Sigmoid colon (tissue), 7 donors: ENCODE data around the gene NIP7. TPM values are rescaled to one million over a fixed set of nuclear protein-coding genes. Genes with fewer than 3 reads are reported as not detected.

Source experiments
- DNase-seq: peaks from one replicate; pipeline ENCODE4 v3.0.0-alpha.2; 2019
- H3K27ac ChIP-seq, 4 donors: fragments of 200-600 bp; sonication (generic); one replicate each; pipeline ENCODE4 v1.5.1; 2016 to 2019; ENCODE audit warnings: mild to moderate bottlenecking in 1 of 4
- H3K27me3 ChIP-seq, 3 donors: fragments of 200-600 bp; sonication (generic); one replicate each; pipeline ENCODE4 v1.5.1; 2019; ENCODE audit warnings: mild to moderate bottlenecking in 1 of 3
- H3K36me3 ChIP-seq, 4 donors: fragments of 200-600 bp; sonication (generic); one replicate each; pipeline ENCODE4 v1.5.1; 2016 to 2019
- H3K4me1 ChIP-seq, 4 donors: fragments of 200-600 bp; sonication (generic); one replicate each; pipeline ENCODE4 v1.5.1; 2017 to 2019
- H3K4me3 ChIP-seq, 4 donors: fragments of 200-600 bp; sonication (generic); one replicate each; pipeline ENCODE4 v1.5.1; 2017 to 2019; ENCODE audit warnings: mild to moderate bottlenecking in 2 of 4, moderate library complexity in 1 of 4
- H3K9me3 ChIP-seq, 4 donors: fragments of 200-600 bp in 3 of 4; sonication (generic) in 3 of 4; one replicate each; pipeline versions ENCODE4 v1.5.1 to v1.6.1; 2013 to 2019
- CTCF ChIP-seq, 4 experiments: fragments of 450-650 bp in 3 of 4; fragments of 200-600 bp in 1 of 4; IDR thresholded peaks; one replicate each; pipeline ENCODE4 v1.5.1; 2016 to 2019; ENCODE audit warnings: antibody characterized with exemption in 4 of 4, mild to moderate bottlenecking in 3 of 4, moderate library complexity in 2 of 4
- EP300 ChIP-seq, 4 donors: sonication (generic); formaldehyde crosslinking; IDR thresholded peaks; one replicate each; pipeline ENCODE4 v1.6.1; 2017; ENCODE audit warnings: antibody characterized with exemption in 4 of 4
- POLR2A ChIP-seq, 2 donors: fragments of 450-650 bp; IDR thresholded peaks; one replicate each; pipeline ENCODE4 v1.6.1; 2016; ENCODE audit warnings: antibody characterized with exemption in 2 of 2, mild to moderate bottlenecking in 2 of 2, moderate library complexity in 2 of 2
- POLR2AphosphoS5 ChIP-seq, 4 donors: sonication (generic); formaldehyde crosslinking; IDR thresholded peaks; one replicate each; pipeline ENCODE4 v1.6.1; 2017; ENCODE audit warnings: antibody characterized with exemption in 4 of 4
- WGBS, 2 donors: extraction: QIAGEN DNeasy Blood & Tissue Kit; methylation state at CpG; one replicate each; pipeline ENCODE4 v1.1.7; 2013; 5-methylcytosine and 5-hydroxymethylcytosine counted together
- intact Hi-C: fragments of 100-400 bp; cut with DNase I; formaldehyde crosslinking; loops from one replicate; pipeline ENCODE4 v1.15.1; 2023
- polyA plus RNA-seq, 3 donors: library from polyadenylated mRNA; stranded (reverse); fragments of 200-250 nt; gene quantifications; one replicate each; pipeline ENCODE4 v1.2.3, GENCODE V29; 2013
- total RNA-seq, 4 donors: library from RNA; depleted of rRNA; stranded (reverse); fragments of >200 nt; gene quantifications; one replicate each; pipeline ENCODE4 v1.1.0, GENCODE V29; 2016
- donor health status: healthy with polysubstance abuse.
- donor health status: Bipolar disorder and iron deficiency.
- donor health status: healthy.

NIP7 gene
- total and polyA plus RNA-seq, 7 donors: 6.9 to 23.8 (median 11.4) TPM

- Histone ChIP-seq H3K4me1 (peaks cover 0 to 9% (median 7%) of the 10 kb centered on the region in 4 donors), H3K27me3 (no peaks in the 10 kb centered on the region), H3K4me3 (no peak overlapping the region), H3K9me3 (no peaks in the 10 kb centered on the region), H3K36me3 (peaks cover 0 to 20% (median 0%) of the 10 kb centered on the region in 4 donors), H3K27ac (no peak overlapping the region)
- no peak for DNase-seq
- intact Hi-C loops: no loop called here
- WGBS, 2 donors: 78 to 89% methylated on average over 1 of the region's 1 CpG
- no peak for TF ChIP-seq POLR2A (IDR thresholded peaks at IDR 0.05)
- no peak for TF ChIP-seq POLR2AphosphoS5 (IDR thresholded peaks at IDR 0.05)
- no peak for TF ChIP-seq CTCF (IDR thresholded peaks at IDR 0.05)
- TF ChIP-seq EP300 (IDR thresholded peaks at IDR 0.05): no peak
Measured at GRCh38 chr16:69307091-69307490, 32.5 kb upstream of the NIP7 start.

- H3K36me3 ChIP-seq: peaks cover 0 to 12% (median 0%) of the 10 kb centered on the region in 4 donors
- H3K27ac ChIP-seq: no peak overlapping the region
- peaks cover 0 to 16% (median 15%) of the 10 kb centered on the region in 4 donors for H3K4me1 ChIP-seq
- intact Hi-C loops: no loop called here
- TF ChIP-seq POLR2AphosphoS5 (IDR thresholded peaks at IDR 0.05) (no peak), POLR2A (IDR thresholded peaks at IDR 0.05) (no peak)
- H3K9me3 ChIP-seq: no peaks in the 10 kb centered on the region
- H3K4me3 ChIP-seq: no peak overlapping the region
- H3K27me3 ChIP-seq: no peaks in the 10 kb centered on the region
- 93 to 95% methylated on average over 2 of the region's 2 CpGs for WGBS, 2 donors
- DNase-seq: no peak
Measured at GRCh38 chr16:69307856-69308255, 31.7 kb upstream of the NIP7 start.

GRCh38 chr16:69309316-69309715, 30.3 kb upstream of the NIP7 start:
- no peak overlapping the region for H3K27ac ChIP-seq
- TF ChIP-seq POLR2A (IDR thresholded peaks at IDR 0.05): no peak
- peak in 2 of 4 donors; percentile 8 for TF ChIP-seq POLR2AphosphoS5 (IDR thresholded peaks at IDR 0.05)
- TF ChIP-seq CTCF (IDR thresholded peaks at IDR 0.05): no peak
- no peak for TF ChIP-seq EP300 (IDR thresholded peaks at IDR 0.05)

GRCh38 chr16:69310653-69311532, 28.7 kb upstream of the NIP7 start, which contains the start of gene VPS4A:
Gene VPS4A, plus strand, starts transcription at chr16:69311350. Its CDS starts 162 bp downstream, at chr16:69311512.
- WGBS, 2 donors: 8 to 10% methylated on average over 70 of the region's 70 CpGs
- peak within 1 kb of the TSS; percentile 87 to 93 (median 88) for H3K27ac ChIP-seq
- no peaks in the 10 kb centered on the region for H3K9me3 ChIP-seq
- peak within 1 kb of the TSS; percentile 74 to 89 (median 85) for H3K4me3 ChIP-seq
- no peaks in the 10 kb centered on the region for H3K27me3 ChIP-seq
- TF ChIP-seq POLR2A (IDR thresholded peaks at IDR 0.05): peak in 1 of 2 donors; percentile 19
- TF ChIP-seq EP300 (IDR thresholded peaks at IDR 0.05): no peak
- TF ChIP-seq CTCF (IDR thresholded peaks at IDR 0.05): peak; percentile 28 to 94 (median 50)
- TF ChIP-seq POLR2AphosphoS5 (IDR thresholded peaks at IDR 0.05): peak; percentile 15 to 83 (median 60)
- peak; percentile 98 for DNase-seq
- H3K36me3 ChIP-seq: peaks cover 2 to 25% (median 5%) of the 10 kb centered on the region in 4 donors
- intact Hi-C loops: loop anchor here (2.0 kb wide), 2 partner anchors 20 to 28 kb away; partner anchors contain the start of genes COG8, NIP7 and PDF
- H3K4me1 ChIP-seq: peaks cover 0 to 28% (median 20%) of the 10 kb centered on the region in 4 donors

More at GRCh38 chr16:69309316-69309715, 30.3 kb upstream of the NIP7 start:
- Histone ChIP-seq H3K4me3 (no peak overlapping the region), H3K4me1 (peaks cover 0 to 25% (median 20%) of the 10 kb centered on the region in 4 donors), H3K27me3 (no peaks in the 10 kb centered on the region), H3K9me3 (no peaks in the 10 kb centered on the region), H3K36me3 (peaks cover 0 to 15% (median 0%) of the 10 kb centered on the region in 4 donors)
- peak; percentile 76 for DNase-seq
- WGBS, 2 donors: 89 to 94% methylated on average over 12 of the region's 12 CpGs
- intact Hi-C loops: no loop called here
